ENCODE results near the gene PPP1R14C. TPM values are rescaled to one million over a fixed set of nuclear protein-coding genes. Genes with fewer than 3 reads are reported as not detected.

Gene PPP1R14C
- total and polyA plus RNA-seq, 2 donors (not counting 3 experiments of a cell fraction or from before 2014, with no cell fraction given), result not detected

DNA sequence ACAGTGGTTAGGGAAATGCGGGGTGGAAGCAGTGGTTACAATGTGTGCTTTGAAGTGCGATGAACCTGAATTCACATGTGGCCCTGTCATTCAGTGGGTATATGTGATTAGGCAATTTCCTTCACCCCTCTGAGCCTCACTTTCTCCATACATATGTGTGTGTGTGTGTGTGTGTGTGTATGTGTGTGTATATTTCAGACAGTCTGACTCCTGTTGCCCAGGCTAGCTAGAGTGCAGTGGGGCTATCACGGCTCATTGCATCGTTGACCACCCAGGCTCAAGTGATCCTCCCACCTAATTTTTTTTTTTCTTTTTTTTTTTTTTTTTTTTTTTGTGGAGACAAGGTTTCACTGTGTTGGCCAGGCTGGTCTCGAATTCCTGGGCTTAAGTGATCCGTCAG, 6.3 kb downstream of the PPP1R14C start:
- H3K9ac ChIP-seq (replicated peaks; ENCODE audit: extremely low read depth, insufficient read depth, low read length), result no peak overlapping the region
- H3K4me1 ChIP-seq (ENCODE audit: control insufficient read depth, extremely low read depth, insufficient read depth, low read length), result no peaks in the 10 kb centered on the region
- dilution Hi-C loops (cut with MboI; ENCODE audit: extremely low pct_ligation_motif_present, low sequenced_read_pairs) (no loop called here), intact Hi-C loops (cut with micrococcal nuclease) (no loop called here)
- H3K27ac ChIP-seq (ENCODE audit: insufficient read depth, low read depth, low read length), result no peak overlapping the region
- no peaks in the 10 kb centered on the region for H3K9me1 ChIP-seq (replicated peaks; ENCODE audit: control insufficient read depth, extremely low read depth, insufficient read depth, low read length)
- TF ChIP-seq POLR2AphosphoS5 (IDR thresholded peaks at IDR 0.05; ENCODE audit: insufficient read depth, low read depth, low read length) (no peak), FOS (IDR thresholded peaks at IDR 0.05; ENCODE audit: borderline replicate concordance, insufficient read depth, low read length) (no peak), JUN (IDR thresholded peaks at IDR 0.05; ENCODE audit: borderline replicate concordance, insufficient read depth, insufficient read length, low read depth) (no peak), CTCF (IDR thresholded peaks at IDR 0.05; ENCODE audit: extremely low read depth in 1 of 2, insufficient read depth in 1 of 2, low read depth in 1 of 2, low read length in 2 of 2) (no peak), EZH2 (IDR thresholded peaks at IDR 0.05; ENCODE audit: borderline replicate concordance, low read depth, low read length, severe bottlenecking) (no peak), MYC (IDR thresholded peaks at IDR 0.05; ENCODE audit: low read depth, low read length) (no peak), GATA2 (IDR thresholded peaks at IDR 0.05; ENCODE audit: insufficient read depth, insufficient read length, low read depth, low read length) (no peak), POLR2A (IDR thresholded peaks at IDR 0.05; ENCODE audit: low read depth, low read length) (no peak)
- TF ChIP-seq, protein P1, sequence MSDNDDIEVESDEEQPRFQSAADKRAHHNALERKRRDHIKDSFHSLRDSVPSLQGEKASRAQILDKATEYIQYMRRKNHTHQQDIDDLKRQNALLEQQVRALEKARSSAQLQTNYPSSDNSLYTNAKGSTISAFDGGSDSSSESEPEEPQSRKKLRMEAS (IDR thresholded peaks at IDR 0.05; ENCODE audit: insufficient read depth, insufficient read length), result no peak
- BruUV-seq (replicated peaks), result no TSS peak
- H3K27me3 ChIP-seq (ENCODE audit: control insufficient read depth in 2 of 2, insufficient read depth in 2 of 2, low read length in 2 of 2), result peaks cover 40 to 53% of the 10 kb centered on the region in 2 experiments
- H3K4me3 ChIP-seq (replicated peaks in 1 of 3; ENCODE audit: insufficient read depth in 1 of 3, low read depth in 1 of 3, low read length in 3 of 3), result no peak overlapping the region
- no peak overlapping the region for H2AFZ ChIP-seq (ENCODE audit: low read depth, low read length)
- DNase-seq (ENCODE audit: low read depth, low spot score) (no peak), FAIRE-seq (no peak)
- H4K20me1 ChIP-seq (replicated peaks; ENCODE audit: control insufficient read depth, extremely low read depth, insufficient read depth, low read length), result no peaks in the 10 kb centered on the region
- no peaks in the 10 kb centered on the region for H3K9me3 ChIP-seq (replicated peaks; ENCODE audit: control insufficient read depth, insufficient read depth, low read length)
- no peaks in the 10 kb centered on the region for H3K36me3 ChIP-seq (ENCODE audit: control insufficient read depth in 2 of 2, extremely low read depth in 1 of 2, insufficient read depth in 2 of 2, low read length in 2 of 2)
- ChIA-PET POLR2A (no interaction called here), CTCF (no interaction called here)
- no peaks in the 10 kb centered on the region for H3K79me2 ChIP-seq (ENCODE audit: control insufficient read depth, insufficient read depth, low read length)
- H3K4me2 ChIP-seq (ENCODE audit: insufficient read depth, low read length), result no peak overlapping the region

Data from endothelial cell of umbilical vein (primary cell).